GM18499 (cell line): ENCODE measurements around the gene CCN2.
"Not testable (repeated sequence)": the region's sequence is repeated elsewhere in the genome, so short reads cannot be mapped to it uniquely, and the experiment has no call there.

Experiments
- ATAC-seq: cut with Tn5 transposase; IDR thresholded peaks from one replicate; pipeline ENCODE4 v1.9.1; 2021; ENCODE audit warnings: moderate number of reproducible peaks; ENCODE audit not compliant: insufficient read depth, unreplicated experiment

The CCN2 gene

DNA sequence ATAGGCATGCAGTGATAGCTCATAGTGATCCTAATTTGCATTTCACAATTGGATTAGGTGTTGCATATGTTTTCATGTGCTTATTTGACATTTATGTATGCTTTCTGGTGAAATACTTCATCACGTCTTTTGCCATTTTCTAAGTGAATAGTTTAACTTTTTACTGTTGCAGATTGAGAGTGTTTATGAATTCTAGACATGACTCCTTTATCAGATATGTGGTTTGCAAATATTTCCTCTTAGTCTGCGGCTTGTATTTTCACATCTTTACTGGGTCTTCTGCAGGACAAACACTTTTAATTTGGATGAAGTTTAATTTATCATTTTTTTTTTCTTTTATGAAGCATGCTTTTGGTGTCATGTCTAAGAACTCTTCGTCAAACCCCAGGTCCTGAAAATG, 39.2 kb downstream of the CCN2 start:
- no peak for ATAC-seq

- no peak for ATAC-seq
These were observed 40.2 kb downstream of the CCN2 start for GRCh38 chr6:131910956-131911355.

- ATAC-seq = no peak
These were observed 41.0 kb downstream of the CCN2 start for GRCh38 chr6:131910219-131910589.

DNA sequence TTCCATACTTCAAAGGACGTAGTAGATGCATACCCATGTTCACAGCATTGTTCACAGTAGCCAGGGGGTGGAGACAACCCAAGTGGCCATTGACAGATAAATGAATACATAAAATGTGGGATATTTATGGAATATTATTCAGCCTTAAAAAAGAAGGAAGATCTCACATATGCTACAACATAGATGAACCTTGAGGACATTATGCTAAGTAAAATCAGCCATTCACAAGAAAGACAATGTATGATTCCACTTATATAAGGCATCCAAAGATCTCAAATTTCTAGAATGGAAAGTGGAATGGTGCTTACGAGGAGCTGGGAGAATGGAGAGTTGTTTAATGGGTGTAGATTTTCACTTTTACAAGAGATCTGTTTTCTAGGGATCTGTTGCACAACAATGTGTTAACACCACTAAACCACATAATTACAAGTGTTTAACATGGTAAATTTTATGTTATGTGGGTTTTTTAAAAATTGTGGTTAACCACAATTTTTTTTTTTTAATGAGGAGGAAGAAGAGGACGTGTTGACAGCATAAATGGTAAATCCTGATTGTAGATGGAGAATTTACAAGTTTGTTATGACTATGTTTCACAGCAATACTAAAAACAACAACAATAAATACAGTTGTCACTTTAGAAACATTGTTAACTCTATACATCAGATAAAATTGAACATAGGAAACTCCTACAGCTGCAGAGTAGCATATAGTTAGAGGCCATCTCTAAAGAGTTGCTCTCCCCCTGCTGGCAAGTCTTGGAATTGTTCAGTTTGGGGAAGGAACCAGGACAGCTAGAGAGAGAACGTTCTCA, 41.6 kb downstream of the CCN2 start:
- ATAC-seq = peak; percentile 98

DNA sequence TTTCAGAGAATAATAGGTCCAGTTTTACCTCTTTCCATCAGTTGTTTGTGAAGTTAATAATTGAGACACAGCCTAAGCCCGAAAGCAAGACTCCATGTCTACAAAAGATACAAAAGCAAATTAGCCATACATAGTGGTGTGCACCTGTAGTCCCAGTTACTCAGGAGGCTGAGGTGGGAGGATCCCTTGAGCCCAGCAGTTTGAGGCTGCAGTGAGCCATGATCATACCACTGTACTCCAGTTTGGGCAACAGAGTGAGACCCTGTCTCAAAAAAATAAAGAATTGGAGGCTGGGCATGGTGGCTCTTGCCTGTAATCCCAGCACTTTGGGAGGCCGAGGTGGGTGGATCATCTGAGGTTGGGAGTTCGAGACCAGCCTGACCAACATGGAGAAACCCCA, 42.4 kb downstream of the CCN2 start:
- ATAC-seq = not testable (repeated sequence)

DNA sequence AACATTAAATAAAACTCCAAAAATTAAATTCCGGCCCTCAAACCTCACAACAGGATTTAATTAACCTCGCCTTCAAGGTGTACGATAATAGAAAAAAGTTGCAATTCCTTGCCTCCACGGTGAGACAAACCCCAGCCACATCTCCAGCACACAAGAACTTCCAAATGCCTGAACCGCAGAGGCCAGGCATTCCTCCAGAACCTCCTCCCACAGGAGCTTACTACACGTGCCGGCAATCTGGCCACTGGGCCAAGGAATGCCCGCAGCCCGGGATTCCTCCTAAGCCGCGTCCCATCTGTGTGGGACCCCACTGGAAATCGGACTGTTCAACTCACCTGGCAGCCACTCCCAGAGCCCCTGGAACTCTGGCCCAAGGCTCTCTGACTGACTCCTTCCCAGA, 47.4 kb downstream of the CCN2 start:
- ATAC-seq = not testable (repeated sequence)

DNA sequence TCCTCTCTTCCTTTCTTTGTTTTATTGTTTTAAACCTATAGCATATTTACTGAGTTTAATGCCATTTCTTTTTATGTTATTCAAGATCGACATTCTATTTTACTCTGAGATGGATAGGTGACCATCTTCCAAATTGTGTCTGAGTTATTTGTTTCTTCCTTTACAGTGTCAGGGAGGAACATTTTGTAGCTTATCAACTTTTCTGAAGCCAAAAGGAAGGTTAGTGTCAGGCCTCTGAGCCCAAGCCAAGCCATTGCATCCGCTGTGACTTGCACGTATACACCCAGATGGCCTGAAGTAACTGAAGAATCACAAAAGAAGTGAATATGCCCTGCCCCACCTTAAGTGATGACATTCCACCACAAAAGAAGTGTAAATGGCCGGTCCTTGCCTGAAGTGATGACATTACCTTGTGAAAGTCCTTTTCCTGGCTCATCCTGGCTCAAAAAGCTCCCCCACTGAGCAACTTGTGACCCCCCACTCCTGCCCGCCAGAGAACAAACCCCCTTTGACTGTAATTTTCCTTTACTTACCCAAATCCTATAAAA, 49.8 kb downstream of the CCN2 start:
- not testable (repeated sequence) for ATAC-seq

GRCh38 chr6:131900231-131900630, 50.9 kb downstream of the CCN2 start:
- no peak for ATAC-seq

DNA sequence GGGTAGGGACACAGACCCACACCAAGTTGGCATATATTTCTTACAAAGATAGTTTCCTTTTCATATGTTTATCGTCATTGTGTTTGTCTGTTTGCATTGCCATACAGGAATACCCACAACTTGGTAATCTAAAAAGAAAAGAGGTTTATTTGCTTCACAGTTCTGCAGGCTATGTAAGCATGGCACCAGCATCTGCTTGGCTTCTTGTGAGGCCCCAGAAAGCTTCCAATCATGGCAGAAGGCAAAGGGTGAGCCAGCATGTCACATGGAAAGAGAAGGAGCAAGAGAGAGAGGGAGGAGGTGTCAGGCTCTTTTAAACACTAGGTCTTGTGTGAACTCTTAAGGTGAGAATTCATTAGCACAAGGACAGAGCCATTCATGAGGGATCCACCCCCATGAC, 52.5 kb downstream of the CCN2 start:
- no peak for ATAC-seq
